DMS53 (cell line): Measurements from ENCODE around the gene DDI2.
"Not testable (repeated sequence)": the region's sequence is repeated elsewhere in the genome, so short reads cannot be mapped to it uniquely, and the experiment has no call there.

ENCODE experiments used
- DNase-seq: peaks from one replicate; lab custom pipeline; 2025; lab: John Stamatoyannopoulos, UW

Gene DDI2

GRCh38 chr1:15636436-15636835 is 19.2 kb downstream of the DDI2 start:
- no peak for DNase-seq

DNA sequence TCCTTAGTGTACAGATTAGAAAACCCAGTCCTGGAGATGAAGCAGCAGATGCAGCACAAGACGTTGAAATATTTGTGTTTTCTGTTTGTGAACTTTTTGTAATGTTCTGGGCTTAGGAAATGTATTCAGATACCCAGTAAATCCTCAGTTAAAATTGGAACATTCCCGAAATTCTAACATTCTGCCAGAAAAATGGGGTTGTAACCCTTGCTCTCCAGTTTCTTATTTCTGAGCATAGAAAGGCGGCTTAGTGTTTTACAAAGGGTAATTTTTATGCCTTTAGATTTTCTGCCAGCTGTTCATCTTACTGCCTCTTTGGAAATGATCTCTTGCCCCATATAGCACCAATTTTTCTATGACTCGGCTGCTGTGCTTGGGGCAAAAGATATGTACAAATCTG is 20.6 kb downstream of the DDI2 start:
- no peak for DNase-seq

GRCh38 chr1:15639262-15639661 is 22.0 kb downstream of the DDI2 start:
- DNase-seq = no peak

GRCh38 chr1:15639931-15640330 is 22.7 kb downstream of the DDI2 start:
- no peak for DNase-seq

GRCh38 chr1:15640667-15641066 is 23.4 kb downstream of the DDI2 start:
- DNase-seq = no peak

GRCh38 chr1:15649937-15650336 is 32.7 kb downstream of the DDI2 start:
- no peak for DNase-seq

GRCh38 chr1:15650433-15650832 is 33.2 kb downstream of the DDI2 start:
- no peak for DNase-seq

DNA sequence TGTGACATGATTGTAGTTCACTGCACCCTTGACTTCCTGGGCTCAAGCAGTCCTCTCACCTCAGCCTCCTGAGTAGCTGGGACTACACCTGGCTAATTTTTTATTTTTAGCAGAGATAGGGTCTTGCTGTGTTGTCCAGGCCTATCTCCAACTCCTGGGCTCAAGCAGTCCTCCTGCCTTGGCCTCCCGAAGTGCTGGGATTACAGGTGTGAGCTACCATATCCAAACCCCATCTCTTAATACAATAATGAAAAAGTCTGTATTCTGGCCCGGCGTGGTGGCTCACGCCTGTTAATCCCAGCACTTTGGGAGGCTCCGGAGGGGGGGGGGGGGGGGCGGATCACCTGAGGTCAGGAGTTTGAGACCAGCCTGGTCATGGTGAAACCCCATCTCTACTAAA is 34.9 kb downstream of the DDI2 start:
- DNase-seq = not testable (repeated sequence)

DNA sequence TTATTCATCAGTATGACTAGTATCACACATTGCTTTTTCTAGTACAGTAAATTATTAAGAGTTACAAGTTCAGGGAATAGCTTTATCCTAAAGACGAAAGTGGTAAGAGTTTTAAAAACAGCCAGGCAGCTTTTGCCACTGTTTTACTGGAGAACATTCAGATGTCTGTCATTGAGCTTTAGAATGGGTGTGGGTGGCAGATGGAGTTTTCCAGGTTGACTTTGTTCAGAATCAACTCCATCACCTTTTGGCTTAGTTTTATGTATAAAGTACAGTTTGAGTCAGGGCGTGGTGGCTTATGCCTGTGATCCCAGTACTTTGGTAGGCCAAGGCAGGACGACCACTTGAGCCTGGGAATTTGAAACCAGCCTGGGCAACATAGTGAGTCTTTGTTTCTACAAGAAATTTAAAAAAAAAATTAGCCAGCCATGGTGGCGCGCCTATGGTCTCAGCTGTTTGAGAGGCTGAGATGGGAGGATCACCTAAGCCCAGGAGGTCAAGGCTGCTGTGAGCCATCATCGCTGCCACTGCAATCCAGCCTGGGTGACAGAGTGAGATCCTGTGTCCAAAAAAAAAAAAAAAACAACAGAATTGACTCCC is 36.9 kb downstream of the DDI2 start:
- DNase-seq = no peak

- DNase-seq = no peak
These were observed 39.2 kb downstream of the DDI2 start for GRCh38 chr1:15656464-15656863.

DNA sequence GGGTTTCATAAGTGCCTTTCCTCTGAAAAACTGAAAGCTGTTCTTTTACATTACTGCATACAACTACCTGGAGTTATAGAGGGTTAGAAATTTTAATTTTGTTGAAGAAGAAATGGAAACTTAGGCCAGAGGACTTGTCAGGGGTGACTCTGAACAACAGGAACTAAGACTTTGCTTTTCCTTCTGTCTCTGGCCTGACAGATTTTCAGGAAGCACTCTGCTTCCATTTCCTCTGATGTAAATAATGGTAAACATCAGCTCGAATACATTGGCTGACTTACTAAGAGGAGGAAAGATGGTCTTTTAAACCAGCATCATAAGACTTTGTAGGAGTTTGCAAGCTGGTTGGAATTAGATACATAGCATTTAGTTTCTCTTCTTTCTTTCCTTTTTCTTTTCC is 39.8 kb downstream of the DDI2 start:
- DNase-seq = no peak

GRCh38 chr1:15660151-15660550 is 42.9 kb downstream of the DDI2 start:
- DNase-seq = no peak

DNA sequence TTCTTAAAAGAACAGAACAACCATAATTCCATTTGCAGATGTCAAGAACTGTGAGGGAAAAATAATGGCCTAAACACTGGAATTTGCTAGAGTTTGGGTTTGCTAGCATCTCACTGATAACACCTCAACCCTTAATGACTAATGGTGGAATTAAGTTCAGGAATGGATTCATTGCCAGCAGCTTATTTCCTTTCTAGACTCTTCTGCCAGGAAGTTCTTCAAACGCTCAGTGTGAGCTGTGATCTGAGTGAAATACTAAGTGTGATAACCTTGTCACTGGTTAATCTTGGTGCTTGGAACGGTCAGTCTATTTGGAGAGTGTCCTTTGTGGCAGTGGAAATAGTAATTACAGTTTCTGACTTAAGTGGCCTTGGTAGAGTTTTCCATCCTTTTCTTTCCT is 45.2 kb downstream of the DDI2 start:
- DNase-seq = no peak

DNA sequence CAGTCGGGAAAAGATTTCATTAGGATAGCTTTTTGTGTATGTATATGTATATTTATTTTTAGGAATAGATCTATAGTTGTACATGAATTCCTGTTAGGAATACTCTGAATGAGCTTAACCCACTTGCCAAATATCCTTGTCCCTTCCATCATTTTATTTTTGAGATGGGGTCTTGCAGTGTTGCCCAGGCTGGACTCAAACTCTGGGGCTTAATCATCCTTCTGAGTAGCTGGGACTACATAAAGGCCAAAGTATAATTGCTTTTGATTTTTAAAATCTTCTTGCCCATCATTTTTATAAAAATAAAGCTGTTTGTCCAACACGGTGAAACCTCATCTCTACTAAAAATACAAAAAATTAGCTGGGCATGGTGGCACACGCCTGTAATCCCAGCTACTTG is 46.7 kb downstream of the DDI2 start:
- no peak for DNase-seq

DNA sequence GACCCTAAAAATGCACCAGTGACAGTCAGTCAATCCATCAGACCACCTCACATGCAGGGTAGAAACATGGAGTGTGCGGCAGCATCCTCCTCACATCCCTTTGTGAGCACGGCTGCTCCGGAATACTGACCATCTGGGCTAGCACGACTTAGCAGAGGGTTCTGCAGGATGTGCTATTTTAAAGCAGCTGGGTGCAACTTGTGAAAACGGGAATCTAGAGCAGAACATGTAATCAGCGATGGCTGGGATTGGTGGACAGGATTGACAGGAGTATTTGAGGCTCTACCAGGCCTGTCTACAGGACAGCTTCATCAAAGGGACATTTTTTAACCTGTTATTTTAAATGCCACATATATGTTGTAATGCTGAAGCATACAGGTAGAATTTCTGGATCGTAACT is 50.1 kb downstream of the DDI2 start:
- no peak for DNase-seq

DNA sequence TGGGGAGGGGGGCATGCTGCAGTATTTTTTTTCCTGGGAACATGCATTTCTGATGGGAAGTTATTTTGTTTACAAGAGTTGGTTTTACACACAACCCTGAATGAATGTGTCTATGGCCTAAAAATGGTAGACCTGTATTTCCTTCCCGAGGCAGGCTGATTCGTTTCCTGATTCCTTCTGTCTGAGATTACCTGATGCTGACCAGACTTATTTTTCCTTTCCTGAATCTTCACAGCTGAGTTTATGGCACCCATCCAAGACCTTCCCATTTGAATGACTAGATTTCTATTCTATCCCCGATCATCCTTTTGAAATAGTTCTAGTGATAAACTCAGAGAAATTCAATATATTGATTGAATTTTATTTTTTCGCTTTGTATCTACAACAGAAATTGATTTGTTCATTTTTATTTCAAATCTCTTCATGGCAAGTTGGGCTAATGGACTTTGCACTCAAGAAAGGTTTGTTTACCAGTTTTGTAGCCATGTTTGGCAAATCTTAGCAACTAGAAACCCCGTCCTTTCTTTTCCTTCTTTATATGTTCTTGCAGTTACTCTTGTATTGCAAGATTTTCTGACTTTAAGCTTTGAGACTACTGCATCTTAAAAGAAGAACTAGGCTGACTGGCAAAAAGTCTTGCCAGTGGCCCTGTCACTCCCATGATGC is 51.0 kb downstream of the DDI2 start:
- DNase-seq = no peak

DNA sequence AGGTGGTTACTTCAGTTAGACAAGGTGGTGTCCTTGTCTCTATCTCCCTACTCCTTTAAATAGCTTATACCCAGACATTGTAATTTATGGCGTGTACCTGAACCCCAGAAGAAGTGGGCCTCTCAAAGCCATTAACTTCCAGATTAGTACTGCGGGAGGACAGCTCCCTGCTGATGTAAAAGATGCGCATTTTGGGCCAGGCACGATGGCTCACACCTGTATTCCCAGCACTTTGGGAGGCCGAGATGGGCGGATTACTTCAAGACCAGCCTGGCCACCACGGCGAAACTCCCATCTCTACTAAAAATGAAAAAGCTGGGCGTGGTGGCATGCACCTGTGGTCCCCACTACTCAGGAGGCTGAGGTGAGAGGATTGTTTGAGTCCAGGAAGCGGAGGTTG is 51.8 kb downstream of the DDI2 start:
- no peak for DNase-seq

GRCh38 chr1:15669864-15670263 is 52.6 kb downstream of the DDI2 start:
- no peak for DNase-seq

DNA sequence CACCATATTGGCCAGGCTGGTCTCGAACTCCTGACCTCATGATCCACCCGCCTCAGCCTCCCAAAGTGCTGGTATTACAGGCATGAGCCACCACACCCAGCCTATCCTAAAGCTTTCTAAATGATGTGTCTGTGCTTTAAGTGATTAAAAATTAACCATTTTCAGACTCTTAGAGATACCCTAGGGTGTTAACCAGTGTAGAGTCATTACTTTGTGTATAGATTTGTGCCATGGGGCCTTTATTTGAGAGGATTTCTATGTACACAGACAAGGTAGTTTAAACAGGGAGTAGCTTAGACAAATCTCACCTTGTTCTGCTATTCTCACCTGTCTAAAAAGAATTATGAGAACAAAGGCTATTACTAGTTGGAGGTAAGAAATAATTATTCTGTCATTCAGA is 54.2 kb downstream of the DDI2 start:
- DNase-seq = no peak

DNA sequence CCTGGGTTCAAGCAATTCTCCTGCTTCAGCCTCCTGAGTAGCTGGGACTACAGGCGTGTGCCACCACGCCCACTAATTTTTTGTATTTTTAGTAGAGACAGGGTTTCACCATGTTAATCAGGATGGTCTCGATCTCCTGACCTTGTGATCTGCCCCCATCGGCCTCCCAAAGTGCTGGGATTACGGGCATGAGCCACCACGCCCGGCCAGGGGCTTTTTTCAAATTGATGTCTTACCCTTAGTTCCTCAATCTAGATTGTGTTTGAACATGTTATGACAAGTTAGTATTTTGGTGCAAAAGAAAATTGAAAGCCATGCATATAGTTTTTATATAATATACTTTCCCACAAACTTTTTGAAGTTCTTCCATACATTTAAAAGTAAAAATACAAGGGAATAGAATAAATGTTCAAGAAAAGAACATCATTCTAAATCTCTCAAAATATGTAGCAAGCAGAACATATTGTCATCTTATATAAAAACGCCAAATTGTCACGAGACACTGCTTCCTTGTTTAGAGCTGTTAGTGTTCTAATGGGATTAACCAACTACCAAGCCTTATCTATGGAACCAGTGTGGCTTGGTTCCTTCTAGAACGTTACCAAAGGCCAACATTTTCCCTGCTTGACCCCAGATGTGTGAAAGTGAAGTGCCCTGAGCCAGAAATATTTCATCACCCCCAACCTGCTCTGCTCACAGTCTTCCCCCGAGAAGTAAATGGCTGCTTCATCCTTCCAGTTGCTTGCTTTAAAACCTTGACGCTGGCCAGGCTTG is 57.3 kb downstream of the DDI2 start:
- no peak for DNase-seq

DNA sequence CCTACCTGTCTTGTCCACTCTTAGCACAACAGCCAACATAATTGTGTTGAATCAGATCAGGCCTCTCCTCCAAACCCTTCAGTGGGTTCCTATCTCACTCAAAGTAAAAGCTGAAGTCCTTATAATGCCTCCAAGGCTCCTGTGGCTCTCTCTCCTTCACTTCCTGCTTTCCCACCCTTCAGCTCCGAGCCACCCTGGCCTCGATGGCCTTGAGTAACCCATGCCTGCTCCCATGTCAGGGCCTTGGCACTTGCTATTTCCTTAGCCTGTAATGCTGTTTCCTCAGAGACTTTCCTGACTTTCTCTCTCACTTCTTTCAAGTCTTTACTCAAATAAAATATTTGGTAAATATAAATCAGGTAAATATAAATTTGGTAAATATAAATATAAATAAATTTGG is 58.8 kb downstream of the DDI2 start:
- DNase-seq = no peak

GRCh38 chr1:15676688-15677661 is 59.7 kb downstream of the DDI2 start:
- no peak for DNase-seq
